OCI-LY1 (cell line): ENCODE data around the gene ANKRD42.

Source experiments
- H2AFZ ChIP-seq: fragments of 200-600 bp; sonication (generic), shearing (Covaris generic); 2 replicates; pipeline ENCODE4 v1.6.0; 2014; ENCODE audit warnings: antibody characterized with exemption, mild to moderate bottlenecking, low read length
- H3F3A ChIP-seq: fragments of 200-600 bp; sonication (generic), shearing (Covaris generic); 2 replicates; pipeline ENCODE4 v1.6.0; 2014; ENCODE audit warnings: mild to moderate bottlenecking, antibody characterized with exemption, low read length, moderate library complexity; ENCODE audit not compliant: insufficient read depth
- H3K27ac ChIP-seq: fragments of 200-600 bp; sonication (generic); 2 replicates; pipeline ENCODE4 v1.5.1; 2014; ENCODE audit warnings: low read length, mixed run types, mild to moderate bottlenecking, low read depth; ENCODE audit not compliant: poor library complexity, severe bottlenecking
- H3K27me3 ChIP-seq: fragments of 200-600 bp; sonication (generic); 2 replicates; pipeline ENCODE4 v1.6.0; 2014; ENCODE audit warnings: antibody characterized with exemption, mild to moderate bottlenecking, low read length, moderate library complexity; ENCODE audit not compliant: insufficient read depth
- H3K36me3 ChIP-seq: fragments of 200-600 bp; sonication (generic); 2 replicates; pipeline ENCODE4 v1.6.1; 2014; ENCODE audit warnings: mild to moderate bottlenecking, antibody characterized with exemption, low read length, moderate library complexity, mixed read lengths; ENCODE audit not compliant: insufficient read depth
- H3K4me1 ChIP-seq: fragments of 200-600 bp; sonication (generic); 2 replicates; pipeline ENCODE4 v1.5.1; 2014; ENCODE audit warnings: mild to moderate bottlenecking, low read length, moderate library complexity; ENCODE audit not compliant: insufficient read depth, severe bottlenecking
- H3K4me2 ChIP-seq: fragments of 200-600 bp; sonication (generic), shearing (Covaris generic); 2 replicates; pipeline ENCODE4 v1.6.1; 2014; ENCODE audit warnings: low read length
- H3K4me3 ChIP-seq: fragments of 200-600 bp; sonication (generic); 2 replicates; pipeline ENCODE4 v1.5.1; 2014; ENCODE audit warnings: low read length, low read depth, mild to moderate bottlenecking, mixed read lengths; ENCODE audit not compliant: poor library complexity, severe bottlenecking
- H3K79me2 ChIP-seq: fragments of 200-600 bp; shearing (Covaris generic); 2 replicates; pipeline ENCODE4 v1.6.1; 2016; ENCODE audit warnings: mixed run types, low read length, mixed read lengths; ENCODE audit not compliant: insufficient read depth
- H3K9ac ChIP-seq: fragments of 200-600 bp; sonication (generic), shearing (Covaris generic); 2 replicates; pipeline ENCODE4 v1.6.1; 2014; ENCODE audit warnings: mild to moderate bottlenecking, low read length, mixed read lengths
- H3K9me2 ChIP-seq: fragments of 200-600 bp; sonication (generic), shearing (Covaris generic); 2 replicates; pipeline ENCODE4 v1.6.1; 2014; ENCODE audit warnings: low read depth, mild to moderate bottlenecking, low read length, mixed read lengths
- H3K9me3 ChIP-seq: fragments of 200-600 bp; shearing (Covaris generic); 2 replicates; pipeline ENCODE4 v1.6.1; 2014; ENCODE audit warnings: low read length, mixed read lengths
- H4K20me1 ChIP-seq: fragments of 200-600 bp; sonication (generic), shearing (Covaris generic); 2 replicates; pipeline ENCODE4 v1.6.0; 2016; ENCODE audit warnings: mild to moderate bottlenecking, low read length; ENCODE audit not compliant: insufficient read depth
- EZH2 ChIP-seq: fragments of 200-600 bp; sonication (generic), shearing (Covaris generic); IDR thresholded peaks from 2 replicates; pipeline ENCODE4 v1.8.0; 2017; ENCODE audit warnings: borderline replicate concordance, mixed run types, mild to moderate bottlenecking, antibody characterized with exemption, low read length, moderate library complexity, mixed read lengths
- TF ChIP-seq, protein P1 (sequence below): fragments of 200-600 bp; sonication (generic), shearing (Covaris generic); IDR thresholded peaks from 2 replicates; pipeline ENCODE4 v1.5.1; 2017; ENCODE audit warnings: mild to moderate bottlenecking, antibody characterized with exemption, low read length, moderate library complexity, mixed read lengths

The ANKRD42 gene

DNA sequence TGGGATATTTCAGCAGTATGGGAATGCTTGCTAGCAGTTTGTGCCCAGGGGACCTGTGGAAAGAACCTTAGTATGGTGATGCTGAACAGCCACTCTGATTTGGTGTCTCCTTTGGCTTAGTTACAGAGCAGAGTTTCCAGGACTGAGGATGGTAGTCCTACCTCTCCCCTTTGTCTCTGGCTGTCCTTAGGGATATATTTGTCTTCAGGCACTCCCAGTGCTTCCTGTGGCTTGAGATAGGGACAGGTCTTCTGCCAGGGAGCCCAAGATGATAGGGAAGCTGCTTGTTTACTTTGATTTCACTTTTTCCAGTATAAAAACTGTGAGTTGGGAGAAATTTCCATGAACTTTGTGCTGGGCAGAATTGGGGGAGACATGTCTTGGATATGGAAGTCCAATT, 28.2 kb downstream of the ANKRD42 start:
- H4K20me1 ChIP-seq = no peaks in the 10 kb centered on the region
- no peaks in the 10 kb centered on the region for H3K4me1 ChIP-seq
- no peak overlapping the region for H3K4me2 ChIP-seq
- H2AFZ ChIP-seq = no peak overlapping the region
- TF ChIP-seq EZH2 = no peak
- TF ChIP-seq, protein P1, sequence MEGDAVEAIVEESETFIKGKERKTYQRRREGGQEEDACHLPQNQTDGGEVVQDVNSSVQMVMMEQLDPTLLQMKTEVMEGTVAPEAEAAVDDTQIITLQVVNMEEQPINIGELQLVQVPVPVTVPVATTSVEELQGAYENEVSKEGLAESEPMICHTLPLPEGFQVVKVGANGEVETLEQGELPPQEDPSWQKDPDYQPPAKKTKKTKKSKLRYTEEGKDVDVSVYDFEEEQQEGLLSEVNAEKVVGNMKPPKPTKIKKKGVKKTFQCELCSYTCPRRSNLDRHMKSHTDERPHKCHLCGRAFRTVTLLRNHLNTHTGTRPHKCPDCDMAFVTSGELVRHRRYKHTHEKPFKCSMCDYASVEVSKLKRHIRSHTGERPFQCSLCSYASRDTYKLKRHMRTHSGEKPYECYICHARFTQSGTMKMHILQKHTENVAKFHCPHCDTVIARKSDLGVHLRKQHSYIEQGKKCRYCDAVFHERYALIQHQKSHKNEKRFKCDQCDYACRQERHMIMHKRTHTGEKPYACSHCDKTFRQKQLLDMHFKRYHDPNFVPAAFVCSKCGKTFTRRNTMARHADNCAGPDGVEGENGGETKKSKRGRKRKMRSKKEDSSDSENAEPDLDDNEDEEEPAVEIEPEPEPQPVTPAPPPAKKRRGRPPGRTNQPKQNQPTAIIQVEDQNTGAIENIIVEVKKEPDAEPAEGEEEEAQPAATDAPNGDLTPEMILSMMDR = no peak
- H3K27ac ChIP-seq = no peak overlapping the region
- no peak overlapping the region for H3K9ac ChIP-seq
- no peaks in the 10 kb centered on the region for H3K9me3 ChIP-seq
- no peaks in the 10 kb centered on the region for H3F3A ChIP-seq
- H3K4me3 ChIP-seq = no peak overlapping the region
- no peaks in the 10 kb centered on the region for H3K9me2 ChIP-seq
- H3K36me3 ChIP-seq = no peaks in the 10 kb centered on the region
- H3K79me2 ChIP-seq = no peaks in the 10 kb centered on the region
- H3K27me3 ChIP-seq = no peaks in the 10 kb centered on the region

DNA sequence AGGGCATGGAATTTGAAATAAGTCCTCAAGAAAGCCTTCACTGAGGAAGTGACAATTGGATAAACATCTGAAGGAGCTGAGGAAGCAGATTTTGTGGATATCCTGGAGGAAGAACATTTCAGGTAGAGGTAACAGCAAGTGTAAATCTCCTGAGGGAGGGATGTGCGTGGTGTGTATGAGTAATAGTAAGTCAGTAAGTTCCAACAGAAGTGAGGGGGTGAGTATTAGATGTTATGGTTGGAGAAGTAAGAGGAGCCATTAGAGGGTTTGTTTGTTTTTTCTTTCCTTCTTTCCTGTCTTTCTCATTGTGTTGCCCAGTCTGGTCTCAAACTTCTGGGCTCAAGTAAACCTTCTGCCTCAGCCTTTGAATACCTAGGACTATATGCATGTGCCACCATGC, 29.0 kb downstream of the ANKRD42 start:
- H3K27me3 ChIP-seq = no peaks in the 10 kb centered on the region
- no peak overlapping the region for H3K4me2 ChIP-seq
- no peak overlapping the region for H3K27ac ChIP-seq
- no peaks in the 10 kb centered on the region for H3K9me2 ChIP-seq
- no peak overlapping the region for H3K9ac ChIP-seq
- no peaks in the 10 kb centered on the region for H3F3A ChIP-seq
- no peak overlapping the region for H2AFZ ChIP-seq
- H3K9me3 ChIP-seq = no peaks in the 10 kb centered on the region
- H3K79me2 ChIP-seq = no peaks in the 10 kb centered on the region
- no peak overlapping the region for H3K4me3 ChIP-seq
- no peaks in the 10 kb centered on the region for H3K36me3 ChIP-seq
- TF ChIP-seq, protein P1 = no peak
- TF ChIP-seq EZH2 = no peak
- no peaks in the 10 kb centered on the region for H4K20me1 ChIP-seq
- H3K4me1 ChIP-seq = no peaks in the 10 kb centered on the region

DNA sequence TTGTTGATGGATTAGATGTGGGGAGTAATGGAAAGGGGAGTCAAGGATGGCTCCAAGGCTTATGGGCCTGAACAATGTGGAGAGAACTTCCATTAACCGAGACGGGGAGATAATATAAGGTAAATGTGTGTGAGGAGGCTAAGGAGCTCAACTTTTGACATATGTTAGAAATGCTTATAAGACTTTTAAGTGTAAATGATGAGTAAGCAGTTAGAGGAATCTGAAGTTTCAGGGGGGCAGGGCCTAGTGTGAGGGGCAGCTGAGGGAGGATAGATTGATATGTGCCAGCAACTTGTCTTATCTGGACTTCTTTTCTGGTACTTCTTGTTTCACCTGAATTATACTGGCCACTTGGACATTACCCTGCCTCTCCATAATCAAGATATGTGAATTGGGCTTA, 29.9 kb downstream of the ANKRD42 start:
- Histone ChIP-seq H4K20me1 (no peaks in the 10 kb centered on the region), H3K9me3 (no peaks in the 10 kb centered on the region), H3K79me2 (no peaks in the 10 kb centered on the region), H3K27ac (no peak overlapping the region), H3K4me1 (no peaks in the 10 kb centered on the region), H3F3A (no peaks in the 10 kb centered on the region), H2AFZ (no peak overlapping the region), H3K27me3 (no peaks in the 10 kb centered on the region), H3K4me2 (no peak overlapping the region), H3K9ac (no peak overlapping the region), H3K36me3 (no peaks in the 10 kb centered on the region), H3K9me2 (no peaks in the 10 kb centered on the region), H3K4me3 (no peak overlapping the region)
- TF ChIP-seq, protein P1 = no peak
- TF ChIP-seq EZH2 = no peak
